Stimulated activated CD8-positive, alpha-beta memory T cell treated with anti-CD3 and anti-CD28 coated beads, Interleukin-2, amount 100 ng/mL, for 1 hour (primary cell): ENCODE data around the gene EPX.

Experiments
- DNase-seq, 2 donors: peaks; one replicate each; pipeline ENCODE4 v3.0.0-alpha.2; 2020; ENCODE audit warnings: low read depth in 2 of 2

The EPX gene

DNA sequence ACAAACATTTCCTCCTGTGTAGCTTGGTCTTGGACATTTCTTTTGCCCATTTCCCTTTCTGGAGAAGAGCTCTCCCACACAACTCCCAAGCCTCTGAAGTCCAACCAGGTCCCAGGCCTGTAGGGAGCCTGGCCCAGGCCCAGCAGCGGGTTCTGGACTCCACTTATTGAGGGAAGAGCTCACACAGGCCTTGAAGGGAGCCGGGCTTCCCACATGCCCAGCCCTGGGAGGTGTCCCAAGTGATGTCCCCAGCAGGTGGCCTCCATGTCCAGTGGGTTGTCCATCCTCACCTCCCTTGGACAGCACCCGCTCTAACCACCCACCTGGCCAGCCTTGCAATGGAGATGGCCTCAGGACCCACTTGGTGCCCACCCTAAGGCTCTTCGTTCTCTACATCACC lies 5.9 kb upstream of the EPX start:
- DNase-seq = no peak

DNA sequence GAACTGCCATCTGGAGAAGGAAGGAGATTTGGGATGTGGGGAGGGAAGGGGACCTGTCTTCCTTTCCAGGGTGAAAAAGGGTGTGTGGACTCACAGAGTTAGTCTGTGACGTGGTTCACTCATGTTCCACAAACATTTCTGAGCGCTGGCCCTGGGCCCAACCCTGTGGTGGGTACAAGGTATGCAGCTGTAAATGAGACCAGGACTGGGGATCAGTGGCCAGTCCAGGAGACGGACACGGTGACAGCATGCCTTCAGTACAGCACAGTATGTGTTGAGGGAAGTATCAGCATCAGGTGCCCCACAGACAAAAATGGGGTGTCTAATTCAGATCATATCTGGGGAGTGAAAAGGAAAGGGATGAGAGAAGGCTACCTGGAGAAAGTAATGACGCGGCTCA lies 5.5 kb upstream of the EPX start:
- no peak for DNase-seq

DNA sequence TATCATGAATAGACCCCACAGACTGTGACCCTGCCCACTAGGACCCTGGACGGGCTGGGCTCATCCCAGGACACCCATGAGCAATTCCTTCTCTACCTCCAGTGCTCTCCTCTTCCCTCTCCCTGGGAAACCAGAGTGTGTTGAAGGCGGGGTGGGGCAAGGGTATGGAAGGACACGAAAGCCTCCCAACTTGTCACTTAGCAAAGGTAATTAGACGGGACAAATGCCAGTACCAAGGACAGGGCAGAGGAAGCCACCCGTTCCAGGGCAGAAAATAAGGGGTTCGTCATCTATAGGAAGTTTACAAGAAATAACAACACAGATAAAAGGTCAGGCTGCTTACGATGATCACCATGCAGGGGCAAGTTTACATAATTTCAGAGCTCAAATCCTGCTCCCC lies 4.9 kb upstream of the EPX start:
- no peak for DNase-seq

DNA sequence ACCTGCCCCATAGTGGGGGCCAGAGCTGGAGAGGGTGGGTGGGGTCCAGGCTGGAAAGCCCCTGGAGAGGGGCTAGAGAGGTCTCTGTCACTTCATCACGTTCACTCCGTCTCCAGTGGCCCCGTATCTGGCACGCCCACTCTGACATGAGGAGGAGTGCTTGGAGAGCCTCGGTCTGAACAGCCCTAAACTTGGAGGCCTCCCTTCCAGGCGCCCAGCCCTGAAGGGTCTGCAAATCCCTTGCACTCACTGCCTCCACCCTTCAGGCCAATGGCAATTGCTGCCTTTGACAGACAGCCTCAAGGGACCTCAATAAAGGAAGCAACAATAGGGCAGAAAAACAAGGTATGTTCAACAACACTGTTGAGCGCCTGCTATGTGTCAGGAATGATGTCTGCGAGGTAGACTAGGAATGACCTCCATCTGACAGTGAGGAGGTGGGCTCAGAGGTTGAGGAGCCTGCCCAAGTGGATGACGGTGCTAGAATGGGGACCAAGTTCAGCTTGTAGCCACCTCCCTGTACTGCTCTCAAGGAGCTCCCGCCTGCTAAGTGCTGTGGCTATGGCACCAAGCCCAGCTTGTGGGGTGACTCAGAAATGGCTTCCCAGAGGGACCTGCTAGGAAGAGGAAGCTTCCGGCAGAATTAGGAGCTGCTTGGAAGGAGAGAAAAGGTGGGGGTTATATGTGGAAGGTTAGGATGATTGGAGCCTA lies 2.9 kb upstream of the EPX start:
- DNase-seq = no peak

DNA sequence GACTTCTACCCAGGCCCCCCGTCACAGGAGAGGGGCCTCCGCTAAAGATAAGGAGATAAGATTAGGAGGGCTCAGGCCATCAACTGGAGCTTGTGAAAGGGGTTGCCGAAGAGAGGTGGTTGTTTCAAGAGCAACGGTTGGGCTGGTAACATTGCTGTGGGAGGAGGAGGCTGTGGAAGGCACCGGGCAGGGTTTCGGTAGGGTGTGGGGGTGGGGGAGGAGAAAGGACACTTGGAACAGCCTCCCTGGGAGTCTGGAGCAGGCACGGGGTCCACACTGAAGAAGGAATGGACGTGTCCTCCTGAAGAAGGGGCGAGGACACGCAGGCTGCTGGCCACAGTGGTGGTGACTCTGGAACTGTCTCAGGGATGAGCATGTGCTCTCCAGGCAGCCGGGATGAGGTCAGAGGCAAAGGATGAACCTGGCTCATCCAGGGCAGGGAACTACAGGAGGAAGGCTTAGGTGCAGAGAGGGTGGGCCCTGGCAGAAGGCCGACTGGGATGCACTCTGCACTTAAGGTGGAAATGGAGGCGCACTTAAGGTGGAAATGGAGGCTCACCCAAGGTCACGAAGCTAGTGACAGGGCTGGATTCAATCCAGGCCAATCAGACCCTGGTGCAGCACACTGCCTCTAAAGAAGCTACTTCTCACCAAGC lies 1.2 kb upstream of the EPX start:
- no peak for DNase-seq

DNA sequence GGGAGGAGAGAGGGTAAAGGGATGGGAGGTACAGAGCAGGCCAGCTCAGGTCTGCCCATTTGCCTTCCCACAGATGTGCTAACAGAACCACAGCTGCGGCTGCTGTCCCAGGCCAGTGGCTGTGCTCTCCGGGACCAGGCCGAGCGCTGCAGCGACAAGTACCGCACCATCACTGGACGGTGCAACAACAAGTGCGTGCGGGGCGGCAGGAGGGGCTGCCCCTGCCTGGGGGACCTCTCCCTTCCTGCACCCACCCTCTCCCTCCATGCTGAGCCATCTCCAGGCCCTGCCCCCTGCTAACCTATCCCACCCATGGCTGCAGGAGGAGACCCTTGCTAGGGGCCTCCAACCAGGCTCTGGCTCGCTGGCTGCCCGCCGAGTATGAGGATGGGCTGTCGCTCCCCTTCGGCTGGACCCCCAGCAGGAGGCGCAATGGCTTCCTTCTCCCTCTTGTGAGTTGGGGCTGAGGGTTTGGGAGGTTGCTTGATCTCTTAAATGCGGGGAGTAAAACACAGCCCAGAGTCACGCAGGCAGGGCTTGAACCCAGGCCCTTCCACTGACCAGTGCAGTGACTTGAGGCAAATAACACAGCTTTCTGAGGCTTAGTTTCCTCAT lies 1.2 kb downstream of the EPX start:
- no peak for DNase-seq

DNA sequence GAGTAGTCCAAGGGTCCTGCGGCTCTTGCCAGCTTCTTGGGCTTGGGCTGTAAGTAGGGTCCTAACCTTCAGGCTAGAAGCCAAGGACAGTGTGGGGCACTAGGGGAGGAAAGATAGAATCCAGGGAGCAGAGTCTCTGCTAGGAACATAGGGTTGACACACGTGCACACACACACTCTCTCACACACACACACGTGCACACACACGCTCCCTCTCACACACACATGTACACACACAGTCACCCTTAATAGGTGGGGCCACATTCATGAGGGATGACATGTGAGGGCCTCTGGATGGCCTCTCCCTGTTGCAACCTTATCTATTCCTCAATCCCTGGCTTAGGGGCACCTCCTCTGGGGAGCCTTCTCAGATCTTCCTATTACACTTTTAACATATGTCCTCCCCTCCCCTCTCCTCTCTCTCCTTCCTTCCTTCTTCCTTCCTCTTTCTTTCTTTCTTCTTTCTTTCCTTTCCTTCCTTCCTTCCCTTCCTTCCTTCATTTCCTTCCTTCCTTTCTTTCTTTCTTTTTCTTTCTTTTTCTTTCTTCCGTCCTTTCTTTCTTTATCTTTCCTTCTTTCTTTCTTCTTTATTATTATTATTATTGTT lies 3.1 kb downstream of the EPX start:
- DNase-seq = no peak

DNA sequence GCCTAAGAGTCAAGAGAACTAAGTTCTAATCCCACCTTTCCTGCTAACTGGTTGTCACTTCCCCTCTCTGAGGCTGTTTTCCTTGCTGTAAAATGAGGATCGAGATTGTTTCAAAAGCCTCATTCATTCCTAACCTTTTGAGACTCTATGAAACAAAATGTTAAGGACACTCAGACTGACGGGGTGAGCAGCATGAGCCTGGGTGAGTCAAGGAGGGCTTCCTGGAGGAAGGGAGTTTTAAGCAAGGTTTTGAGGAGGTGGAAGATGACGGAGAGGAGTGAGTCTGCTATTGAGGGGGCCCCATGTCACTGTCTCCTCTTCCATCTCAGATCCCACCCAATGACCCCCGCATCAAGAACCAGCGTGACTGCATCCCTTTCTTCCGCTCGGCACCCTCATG lies 4.1 kb downstream of the EPX start:
- DNase-seq = no peak

DNA sequence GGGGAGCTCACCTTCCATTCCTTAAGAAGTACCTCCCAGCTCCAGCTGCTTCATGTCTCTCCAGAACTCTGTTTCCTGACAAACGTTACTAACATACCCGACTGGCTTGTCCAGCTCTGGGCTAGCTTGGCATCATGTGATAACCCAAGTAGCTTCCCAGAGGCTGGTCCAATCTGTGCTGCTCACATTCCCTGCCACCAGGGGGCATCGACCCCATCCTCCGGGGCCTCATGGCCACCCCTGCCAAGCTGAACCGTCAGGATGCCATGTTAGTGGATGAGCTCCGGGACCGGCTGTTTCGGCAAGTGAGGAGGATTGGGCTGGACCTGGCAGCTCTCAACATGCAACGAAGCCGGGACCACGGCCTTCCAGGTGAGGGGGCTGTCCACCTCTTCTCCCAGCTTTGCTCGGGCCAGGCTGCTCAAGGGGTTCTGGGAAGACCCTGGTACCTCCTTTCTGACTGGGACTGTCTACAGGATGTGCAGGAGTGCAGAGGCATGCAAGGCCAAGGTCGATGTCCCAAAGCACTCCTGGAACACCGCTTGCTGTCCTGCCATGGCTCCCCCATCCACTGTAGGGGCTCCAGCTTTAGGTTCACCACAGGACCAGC lies 7.6 kb downstream of the EPX start:
- peak; percentile 18 to 22 for DNase-seq

DNA sequence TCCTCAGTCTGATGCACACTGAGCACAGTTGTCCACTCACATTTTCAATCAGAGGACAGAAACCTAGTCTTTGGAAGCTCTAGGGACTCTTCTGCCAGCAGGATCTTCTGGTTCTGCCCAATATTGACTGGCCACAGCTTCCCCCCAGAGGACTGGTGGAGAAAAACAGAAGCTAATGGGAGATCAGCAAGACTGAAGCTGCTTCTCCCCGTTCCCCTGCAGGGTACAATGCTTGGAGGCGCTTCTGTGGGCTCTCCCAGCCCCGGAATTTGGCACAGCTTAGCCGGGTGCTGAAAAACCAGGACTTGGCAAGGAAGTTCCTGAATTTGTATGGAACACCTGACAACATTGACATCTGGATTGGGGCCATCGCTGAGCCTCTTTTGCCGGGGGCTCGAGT lies 10.3 kb downstream of the EPX start:
- DNase-seq = no peak

DNA sequence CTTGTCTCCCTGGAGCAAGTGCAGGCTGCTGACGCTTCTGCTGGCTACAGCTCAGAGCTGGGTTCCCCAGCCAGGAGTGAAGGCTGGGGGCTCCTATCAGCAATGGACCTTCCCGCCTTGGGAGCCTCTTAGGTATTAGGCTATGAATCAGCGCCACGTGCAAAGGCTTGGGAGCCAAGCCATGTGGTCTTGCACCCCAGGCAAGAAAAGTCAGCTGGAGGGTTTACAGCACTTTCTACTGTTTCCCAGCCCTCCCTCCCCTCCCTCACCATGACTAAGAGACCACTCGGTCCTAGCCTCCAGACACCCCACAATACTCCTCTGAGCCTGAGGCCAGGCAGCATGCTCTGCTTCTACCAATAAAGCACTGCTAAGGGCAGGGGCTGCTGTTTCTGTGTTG lies 12.3 kb downstream of the EPX start:
- DNase-seq = no peak

DNA sequence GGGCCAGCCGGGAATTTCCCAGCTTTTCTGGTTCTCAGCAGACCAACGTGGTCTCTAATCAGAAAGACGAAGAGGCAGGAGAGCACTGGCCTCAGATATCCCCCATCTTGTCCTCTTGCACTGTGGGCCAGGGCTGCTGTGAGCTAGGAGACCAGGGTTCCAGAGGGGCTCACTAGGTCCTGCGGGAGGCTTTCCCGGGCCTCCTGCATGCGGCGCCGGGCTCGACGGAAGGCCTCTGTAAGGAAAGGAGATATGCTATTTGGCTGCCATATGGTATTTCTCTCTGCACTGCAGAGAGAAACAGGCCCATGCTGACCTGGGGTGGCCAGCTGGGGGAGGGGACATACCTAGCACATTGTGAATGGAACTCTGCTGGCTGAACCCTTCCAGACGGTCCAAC lies 13.4 kb downstream of the EPX start:
- DNase-seq = no peak

DNA sequence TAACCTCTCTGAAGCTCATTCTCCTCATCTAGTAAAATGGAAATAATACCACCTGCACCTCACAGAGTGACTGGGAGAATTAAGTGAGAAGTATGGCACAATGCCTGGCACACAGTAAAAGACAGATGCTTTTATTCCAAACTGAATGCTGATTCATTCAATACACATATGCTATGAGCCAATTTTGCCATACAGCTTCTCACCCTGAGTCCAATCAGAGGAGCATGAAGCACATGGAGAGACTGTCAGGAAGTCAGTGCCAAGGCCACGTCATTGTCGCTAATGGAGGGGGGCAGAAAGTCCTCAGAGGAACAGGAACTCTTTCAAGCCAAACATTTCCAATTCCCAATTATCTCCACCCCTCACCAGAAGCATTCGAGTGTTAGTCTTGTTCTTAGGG lies 14.9 kb downstream of the EPX start:
- DNase-seq = no peak

DNA sequence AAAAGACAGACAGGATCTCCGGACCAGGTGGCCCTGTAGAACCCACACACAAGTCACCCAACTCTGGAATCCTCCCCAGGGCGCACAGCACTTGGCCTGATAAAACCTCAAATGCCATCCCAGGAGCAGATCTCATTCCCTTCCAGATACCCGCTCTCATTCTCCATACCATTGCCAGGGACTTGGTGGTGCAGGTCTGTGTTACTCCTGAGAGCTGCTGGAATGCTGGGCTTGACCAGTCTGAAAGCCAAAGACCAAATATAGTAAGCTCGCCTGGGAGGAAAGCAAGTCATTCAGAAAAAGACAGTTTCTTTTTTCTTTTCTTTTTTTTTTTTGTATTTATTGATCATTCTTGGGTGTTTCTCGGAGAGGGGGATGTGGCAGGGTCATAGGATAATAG lies 15.8 kb downstream of the EPX start:
- no peak for DNase-seq

DNA sequence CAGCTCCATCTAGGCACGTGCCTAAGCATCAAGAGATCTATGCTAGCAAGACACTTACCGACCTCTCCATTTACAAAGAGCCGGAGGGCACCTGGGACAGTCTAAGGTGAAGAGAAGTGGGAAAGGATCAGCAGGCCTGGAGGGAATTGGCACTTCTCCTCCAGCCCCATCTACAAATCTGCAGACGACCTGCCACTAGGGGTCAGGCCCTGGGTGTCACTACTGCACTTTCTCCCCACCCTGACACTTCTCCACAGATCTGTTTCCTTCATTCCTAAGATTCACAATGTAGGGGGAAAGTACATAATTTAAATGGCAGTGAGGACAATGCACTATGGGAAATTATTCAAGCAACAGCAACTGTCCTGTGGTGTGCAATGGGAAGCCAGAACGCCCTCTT lies 18.4 kb downstream of the EPX start:
- DNase-seq = no peak

DNA sequence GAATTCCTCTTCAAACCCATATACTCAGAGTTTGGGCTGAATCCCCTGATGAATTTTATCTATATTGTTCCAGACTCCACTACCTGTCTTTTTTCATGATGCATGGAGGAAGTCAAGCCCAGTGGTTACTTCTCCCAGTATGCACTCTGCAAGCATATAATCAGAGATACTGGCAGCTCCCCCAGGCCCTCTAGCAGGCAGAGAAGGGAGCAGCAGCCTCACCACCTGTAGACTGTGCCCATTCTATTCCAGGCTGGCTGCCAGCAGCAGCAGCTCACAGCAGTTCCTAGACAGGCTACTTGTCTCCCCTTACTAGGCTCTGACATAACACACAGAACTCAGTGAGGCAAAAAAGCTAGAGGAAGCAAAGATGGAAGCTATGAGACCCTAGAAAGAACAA lies 23.2 kb downstream of the EPX start:
- no peak for DNase-seq

DNA sequence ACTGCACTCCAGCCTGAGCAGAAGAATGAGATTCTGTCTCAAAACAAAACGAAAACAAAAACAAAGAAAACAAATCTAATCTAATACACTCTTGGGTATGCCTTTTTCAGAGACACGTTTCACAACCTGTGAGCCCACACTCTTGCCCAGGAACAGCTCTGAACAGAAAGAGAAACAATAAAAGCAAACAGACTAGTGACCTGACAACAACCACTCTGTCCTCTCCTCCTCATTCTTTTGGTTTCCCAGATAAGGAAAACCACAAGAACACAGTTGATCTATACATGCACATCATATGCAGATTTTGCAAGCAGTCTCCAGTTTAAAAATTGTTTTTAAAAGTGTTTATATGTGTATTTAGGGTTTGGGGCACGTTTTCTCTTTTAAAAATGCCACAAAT lies 25.2 kb downstream of the EPX start:
- DNase-seq = no peak

DNA sequence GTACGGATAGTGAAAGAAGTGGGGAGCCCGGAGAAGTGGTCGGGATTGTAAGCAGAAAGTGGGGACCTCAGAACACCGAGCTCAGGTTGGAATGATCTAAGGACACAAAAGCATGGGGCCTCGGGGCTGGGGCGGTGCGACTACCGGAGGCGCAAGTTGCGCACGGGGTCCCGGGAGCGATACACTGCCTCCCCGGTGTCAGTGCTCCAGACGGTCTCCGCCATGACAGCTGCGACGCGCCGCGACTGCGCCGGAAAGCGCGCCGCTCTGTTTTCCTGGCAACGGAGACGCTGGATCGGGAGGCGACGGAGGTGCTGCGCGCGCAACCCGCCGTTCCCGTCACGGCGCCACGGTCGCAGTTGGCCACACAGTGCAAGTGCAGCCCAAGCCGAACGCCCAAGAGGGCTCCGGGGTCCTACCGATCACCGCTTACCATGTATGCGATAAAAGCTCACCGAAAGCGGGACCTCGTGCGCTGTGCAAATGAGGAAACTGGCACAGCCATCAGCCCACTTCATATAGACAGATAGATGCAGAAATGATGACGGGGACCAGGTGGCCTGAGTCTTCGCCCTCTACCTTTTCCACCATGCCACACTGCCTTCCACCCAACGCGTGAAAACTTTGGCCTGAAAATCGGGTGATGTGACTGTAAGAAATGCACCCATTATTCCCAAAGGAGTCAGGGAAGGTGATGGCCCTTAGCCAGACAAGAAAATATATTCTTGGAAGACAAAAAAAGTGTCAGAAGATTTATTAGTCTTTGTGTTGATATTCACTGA lies 26.7 kb downstream of the EPX start, which contains the start of gene MKS1:
Gene MKS1 (minus strand): TSS at position 249 of the 782 bp plus-strand sequence. CDS start 25 bp downstream, at position 224.
- DNase-seq = peak; percentile 88 to 89

DNA sequence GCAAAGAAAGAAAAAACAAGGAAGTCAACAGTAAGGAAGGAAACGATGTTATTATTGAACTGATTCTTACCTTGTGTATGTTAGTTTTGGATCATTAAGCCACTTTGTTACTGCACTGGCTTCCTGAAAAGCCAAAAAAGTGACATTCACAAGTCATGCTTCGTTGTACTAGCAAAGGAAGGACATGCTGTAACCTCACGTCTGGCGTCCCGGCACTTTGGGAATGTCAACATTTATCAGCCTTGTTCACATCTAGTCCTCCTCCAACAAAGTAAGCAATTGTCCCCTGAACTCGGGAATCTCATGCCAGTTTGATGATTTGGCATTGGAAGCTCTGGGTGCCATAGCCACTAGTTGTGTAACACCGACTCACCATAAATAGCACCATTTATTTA lies 27.3 kb downstream of the EPX start:
- DNase-seq = no peak

DNA sequence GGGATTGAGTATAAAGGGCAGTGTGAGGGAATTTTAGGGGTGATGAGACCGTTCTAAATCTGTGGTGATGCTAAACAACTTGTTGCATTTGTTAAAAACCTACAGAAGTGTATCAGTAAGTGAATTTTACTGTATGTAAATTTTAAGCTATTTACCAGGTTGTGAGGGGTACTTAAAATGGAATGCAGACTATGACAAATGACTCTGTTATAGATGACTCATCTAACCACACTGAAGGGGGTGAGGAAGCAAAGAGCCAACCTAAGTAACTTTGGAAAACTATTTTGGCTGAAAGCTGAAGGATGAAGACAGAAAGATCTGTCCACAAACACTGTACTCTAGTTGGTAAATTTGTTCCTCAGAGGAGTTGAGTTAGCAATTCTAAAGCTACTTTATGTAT lies 31.8 kb downstream of the EPX start:
- no peak for DNase-seq

DNA sequence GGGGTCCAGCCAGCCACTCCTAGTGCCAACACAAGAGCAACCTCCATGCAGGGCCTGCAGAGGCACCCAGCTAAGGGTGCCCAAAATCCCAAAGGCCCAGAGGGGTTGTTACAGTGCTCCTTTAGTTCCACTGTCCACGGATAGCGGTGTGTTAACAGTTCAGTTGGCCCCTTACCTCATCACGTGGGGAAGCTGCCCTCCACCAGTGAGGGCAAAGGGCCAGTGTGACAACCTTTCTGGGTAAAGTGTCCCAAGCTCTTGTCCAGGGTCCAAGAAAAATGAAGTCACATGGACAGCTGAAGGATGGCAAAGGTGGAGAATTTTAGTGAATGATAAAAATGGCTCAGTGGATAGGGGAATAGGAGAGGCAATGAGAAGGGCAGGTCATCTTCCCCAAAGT lies 35.2 kb downstream of the EPX start:
- no peak for DNase-seq

DNA sequence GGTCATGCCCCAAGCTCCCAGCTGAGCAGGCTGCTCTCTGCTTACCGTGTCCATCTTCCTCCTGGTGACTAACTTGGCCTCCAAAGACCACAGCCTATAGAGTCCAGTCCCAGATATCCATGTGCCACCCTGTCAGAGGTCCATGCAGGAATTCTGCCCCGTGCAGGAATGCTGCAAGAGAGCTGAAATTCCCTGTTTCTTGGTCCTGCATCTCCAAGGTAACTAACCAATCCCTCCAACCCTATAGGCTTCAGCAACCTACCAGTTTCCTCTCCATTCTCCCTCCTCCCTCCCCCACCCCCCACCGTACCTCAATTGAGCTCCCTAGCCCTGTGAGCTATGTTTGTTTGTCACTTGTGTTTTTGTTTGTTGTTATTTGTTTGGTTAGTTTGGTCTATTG lies 36.2 kb downstream of the EPX start:
- DNase-seq = no peak
